Liver (tissue), 9 donors: Measurements from ENCODE around the gene B3GAT1. TPM values are rescaled to one million over a fixed set of nuclear protein-coding genes. Genes with fewer than 3 reads are reported as not detected.

Experiments used
- DNase-seq: peaks from one replicate; pipeline ENCODE4 v3.0.0-alpha.2; 2017; ENCODE audit warnings: low spot score
- H3K27ac ChIP-seq, 2 donors: one replicate each; pipeline ENCODE4 v1.7.0; 2013; ENCODE audit warnings: inconsistent platforms in 2 of 2, low read length in 2 of 2, control low read depth in 1 of 2, low read depth in 1 of 2, mild to moderate bottlenecking in 1 of 2
- H3K27me3 ChIP-seq, 4 donors: one replicate each; pipeline versions ENCODE4 v1.6.1 to v1.7.0; 2013; ENCODE audit warnings: low read length in 3 of 4, inconsistent platforms in 1 of 4, mild to moderate bottlenecking in 1 of 4, moderate library complexity in 1 of 4; ENCODE audit not compliant: control insufficient read depth in 4 of 4, insufficient read depth in 4 of 4
- H3K36me3 ChIP-seq, 4 donors: one replicate each; pipeline versions ENCODE4 v1.6.1 to v1.7.0; 2013; ENCODE audit warnings: low read length in 3 of 4, mild to moderate bottlenecking in 3 of 4, low read depth in 1 of 4, moderate library complexity in 1 of 4; ENCODE audit not compliant: control insufficient read depth in 4 of 4, insufficient read depth in 3 of 4
- H3K4me1 ChIP-seq, 4 donors: one replicate each; pipeline versions ENCODE4 v1.6.1 to v1.7.0; 2013; ENCODE audit warnings: low read length in 3 of 4, mild to moderate bottlenecking in 3 of 4, moderate library complexity in 1 of 4; ENCODE audit not compliant: control insufficient read depth in 4 of 4, insufficient read depth in 4 of 4
- H3K4me3 ChIP-seq, 3 donors: one replicate each; pipeline versions ENCODE4 v1.6.1 to v1.7.0; 2013; ENCODE audit warnings: low read length in 3 of 3, control low read depth in 1 of 3, low read depth in 1 of 3, mild to moderate bottlenecking in 1 of 3
- H3K9ac ChIP-seq, 2 donors: one replicate each; pipeline ENCODE4 v1.7.0; 2013; ENCODE audit warnings: low read length in 2 of 2, mild to moderate bottlenecking in 2 of 2, moderate library complexity in 2 of 2, control low read depth in 1 of 2, low read depth in 1 of 2
- H3K9me3 ChIP-seq, 4 donors: one replicate each; pipeline versions ENCODE4 v1.6.1 to v1.7.0; 2013; ENCODE audit warnings: low read length in 3 of 4; ENCODE audit not compliant: control insufficient read depth in 4 of 4
- EGR1 ChIP-seq, 2 donors: IDR thresholded peaks; 2 replicates each; pipeline ENCODE4 v1.6.1; 2016 to 2018; ENCODE audit warnings: antibody characterized with exemption in 2 of 2, low read depth in 2 of 2
- FOXA2 ChIP-seq: IDR thresholded peaks from 2 replicates; pipeline ENCODE4 v1.6.1; 2016; ENCODE audit warnings: antibody characterized with exemption
- GABPA ChIP-seq, 2 donors: IDR thresholded peaks in 1 of 2; conservative IDR thresholded peaks in 1 of 2; 2 replicates each; pipeline ENCODE4 v1.6.1; 2016; ENCODE audit warnings: antibody characterized with exemption in 2 of 2, mild to moderate bottlenecking in 1 of 2, moderate library complexity in 1 of 2
- HNF4A ChIP-seq, 2 donors: conservative IDR thresholded peaks; 2 replicates each; pipeline ENCODE4 v1.6.1; 2016; ENCODE audit warnings: antibody characterized with exemption in 2 of 2, mild to moderate bottlenecking in 2 of 2
- HNF4G ChIP-seq: IDR thresholded peaks from 2 replicates; pipeline ENCODE4 v1.6.1; 2016; ENCODE audit warnings: antibody characterized with exemption
- RAD21 ChIP-seq, 2 donors: IDR thresholded peaks; 2 replicates each; pipeline ENCODE4 v1.6.1; 2016; ENCODE audit warnings: antibody characterized with exemption in 2 of 2, mild to moderate bottlenecking in 2 of 2
- RXRA ChIP-seq, 2 donors: IDR thresholded peaks; 2 replicates each; pipeline ENCODE4 v1.6.1; 2017 to 2018; ENCODE audit warnings: antibody characterized with exemption in 2 of 2, mild to moderate bottlenecking in 1 of 2
- TAF1 ChIP-seq: conservative IDR thresholded peaks from 2 replicates; pipeline ENCODE4 v1.6.1; 2016; ENCODE audit warnings: antibody characterized with exemption, mild to moderate bottlenecking
- WGBS: extraction: QIAGEN DNeasy Blood & Tissue Kit; methylation state at CpG from one replicate; pipeline ENCODE4 v1.1.7; 2013; 5-methylcytosine and 5-hydroxymethylcytosine counted together
- polyA plus RNA-seq, 2 donors: library from polyadenylated mRNA; stranded (reverse) in 1 of 2; unstranded in 1 of 2; fragments of 200-250 nt in 1 of 2; fragments of >200 nt in 1 of 2; fragmentation: Nextera tagmentation in 1 of 2; extraction: Ambion mirVana in 1 of 2; gene quantifications; one replicate each; pipeline versions ENCODE4 v1.2.1 to v1.2.3, GENCODE V29; 2013 to 2015
- total RNA-seq, 2 donors: library from RNA; depleted of rRNA; stranded (reverse); fragments of >200 nt; gene quantifications; one replicate each; pipeline ENCODE4 v1.2.3, GENCODE V29; 2014
- TF ChIP-seq, protein P1 (sequence below): IDR thresholded peaks from 2 replicates; pipeline ENCODE4 v1.6.1; 2016; ENCODE audit warnings: antibody characterized with exemption
- TF ChIP-seq, protein P2 (sequence below): fragments of 150-350 bp; IDR thresholded peaks from 2 replicates; pipeline ENCODE4 v1.5.1; 2017; ENCODE audit warnings: improper control_type of control experiment, low read depth, low read length; ENCODE audit not compliant: missing input control
- TF ChIP-seq, protein P3 (sequence below): IDR thresholded peaks from 2 replicates; pipeline ENCODE4 v1.6.1; 2016; ENCODE audit warnings: antibody characterized with exemption
- donor health status: healthy.
- donor health status: healthy.
- donor health status: healthy.
- donor health status: healthy.
- donor health status: healthy.

Gene B3GAT1
- total and polyA plus RNA-seq, 4 donors = 0.13 to 6.6 (median 0.25) TPM; not detected in 1

DNA sequence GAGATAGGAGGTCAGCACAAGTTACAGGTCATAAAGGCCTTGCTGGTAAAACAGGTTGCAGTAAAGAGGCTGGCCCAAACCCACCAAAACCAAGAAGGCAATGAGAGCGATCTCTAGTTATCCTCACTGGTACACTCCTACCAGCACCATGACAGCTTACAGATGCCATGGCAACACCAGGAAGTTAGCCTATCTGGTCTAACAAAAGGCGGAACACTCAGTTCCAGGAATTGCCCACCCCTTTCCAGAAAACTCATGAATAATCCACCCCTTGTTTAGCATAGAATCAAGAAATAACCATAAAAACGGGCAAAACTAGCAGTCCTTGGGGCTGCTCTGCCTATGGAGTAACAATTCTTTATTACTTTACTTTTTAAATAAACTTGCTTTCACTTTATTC lies 43.5 kb upstream of the B3GAT1 start:
- Histone ChIP-seq H3K4me3 (no peak overlapping the region), H3K36me3 (no peaks in the 10 kb centered on the region), H3K9me3 (peaks cover 3 to 7% (median 6%) of the 10 kb centered on the region in 4 donors), H3K27me3 (no peaks in the 10 kb centered on the region), H3K9ac (no peak overlapping the region), H3K4me1 (no peaks in the 10 kb centered on the region), H3K27ac (no peak overlapping the region)
- DNase-seq = no peak
- TF ChIP-seq, protein P1, sequence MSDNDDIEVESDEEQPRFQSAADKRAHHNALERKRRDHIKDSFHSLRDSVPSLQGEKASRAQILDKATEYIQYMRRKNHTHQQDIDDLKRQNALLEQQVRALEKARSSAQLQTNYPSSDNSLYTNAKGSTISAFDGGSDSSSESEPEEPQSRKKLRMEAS = no peak
- TF ChIP-seq TAF1 = no peak
- TF ChIP-seq HNF4A (conservative IDR thresholded peaks at IDR 0.05) = no peak
- no peak for TF ChIP-seq RXRA (IDR thresholded peaks at IDR 0.05)
- TF ChIP-seq, protein P2, sequence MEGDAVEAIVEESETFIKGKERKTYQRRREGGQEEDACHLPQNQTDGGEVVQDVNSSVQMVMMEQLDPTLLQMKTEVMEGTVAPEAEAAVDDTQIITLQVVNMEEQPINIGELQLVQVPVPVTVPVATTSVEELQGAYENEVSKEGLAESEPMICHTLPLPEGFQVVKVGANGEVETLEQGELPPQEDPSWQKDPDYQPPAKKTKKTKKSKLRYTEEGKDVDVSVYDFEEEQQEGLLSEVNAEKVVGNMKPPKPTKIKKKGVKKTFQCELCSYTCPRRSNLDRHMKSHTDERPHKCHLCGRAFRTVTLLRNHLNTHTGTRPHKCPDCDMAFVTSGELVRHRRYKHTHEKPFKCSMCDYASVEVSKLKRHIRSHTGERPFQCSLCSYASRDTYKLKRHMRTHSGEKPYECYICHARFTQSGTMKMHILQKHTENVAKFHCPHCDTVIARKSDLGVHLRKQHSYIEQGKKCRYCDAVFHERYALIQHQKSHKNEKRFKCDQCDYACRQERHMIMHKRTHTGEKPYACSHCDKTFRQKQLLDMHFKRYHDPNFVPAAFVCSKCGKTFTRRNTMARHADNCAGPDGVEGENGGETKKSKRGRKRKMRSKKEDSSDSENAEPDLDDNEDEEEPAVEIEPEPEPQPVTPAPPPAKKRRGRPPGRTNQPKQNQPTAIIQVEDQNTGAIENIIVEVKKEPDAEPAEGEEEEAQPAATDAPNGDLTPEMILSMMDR = no peak
- TF ChIP-seq FOXA2 = no peak
- WGBS = 84% methylated on average over 3 of the region's 3 CpGs

DNA sequence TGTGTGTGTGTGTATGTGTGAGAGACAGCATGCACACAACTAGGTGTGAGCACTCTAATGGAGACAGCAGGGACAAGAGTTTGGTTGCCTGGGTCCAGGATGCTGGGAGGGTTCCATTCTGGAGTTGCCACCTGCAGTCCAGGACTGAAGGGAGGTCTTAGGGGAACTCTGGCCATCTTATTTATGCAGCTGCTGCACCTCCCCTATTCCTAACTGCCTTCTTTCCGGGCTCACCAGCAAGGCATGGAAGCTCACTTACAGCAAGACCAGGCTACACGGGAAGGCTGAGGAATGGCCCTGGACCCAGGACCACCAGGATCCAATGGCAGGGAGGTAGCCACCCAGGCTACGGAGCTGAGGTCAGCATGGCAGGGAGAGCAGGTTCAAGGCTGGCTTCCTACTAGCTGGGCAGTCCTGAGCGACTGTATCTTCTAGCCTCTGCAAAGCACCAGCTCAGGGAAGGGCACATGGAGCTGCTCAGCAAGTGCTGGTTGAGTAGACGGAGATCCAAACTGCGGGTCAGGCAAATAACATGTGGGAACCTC lies 42.2 kb upstream of the B3GAT1 start:
- Histone ChIP-seq H3K4me1 (no peaks in the 10 kb centered on the region), H3K36me3 (no peaks in the 10 kb centered on the region), H3K4me3 (no peak overlapping the region), H3K9ac (no peak overlapping the region), H3K27me3 (no peaks in the 10 kb centered on the region), H3K27ac (no peak overlapping the region), H3K9me3 (peaks cover 3 to 7% (median 6%) of the 10 kb centered on the region in 4 donors)
- WGBS = 90% methylated on average over 6 of the region's 6 CpGs
- no peak for TF ChIP-seq GABPA (IDR thresholded peaks at IDR 0.05 in 1 of 2, conservative IDR thresholded peaks at IDR 0.05 in 1 of 2)
- TF ChIP-seq EGR1 (IDR thresholded peaks at IDR 0.05; ENCODE audit: low read depth in 2 of 2) = no peak
- TF ChIP-seq TAF1 = no peak
- TF ChIP-seq, protein P3, sequence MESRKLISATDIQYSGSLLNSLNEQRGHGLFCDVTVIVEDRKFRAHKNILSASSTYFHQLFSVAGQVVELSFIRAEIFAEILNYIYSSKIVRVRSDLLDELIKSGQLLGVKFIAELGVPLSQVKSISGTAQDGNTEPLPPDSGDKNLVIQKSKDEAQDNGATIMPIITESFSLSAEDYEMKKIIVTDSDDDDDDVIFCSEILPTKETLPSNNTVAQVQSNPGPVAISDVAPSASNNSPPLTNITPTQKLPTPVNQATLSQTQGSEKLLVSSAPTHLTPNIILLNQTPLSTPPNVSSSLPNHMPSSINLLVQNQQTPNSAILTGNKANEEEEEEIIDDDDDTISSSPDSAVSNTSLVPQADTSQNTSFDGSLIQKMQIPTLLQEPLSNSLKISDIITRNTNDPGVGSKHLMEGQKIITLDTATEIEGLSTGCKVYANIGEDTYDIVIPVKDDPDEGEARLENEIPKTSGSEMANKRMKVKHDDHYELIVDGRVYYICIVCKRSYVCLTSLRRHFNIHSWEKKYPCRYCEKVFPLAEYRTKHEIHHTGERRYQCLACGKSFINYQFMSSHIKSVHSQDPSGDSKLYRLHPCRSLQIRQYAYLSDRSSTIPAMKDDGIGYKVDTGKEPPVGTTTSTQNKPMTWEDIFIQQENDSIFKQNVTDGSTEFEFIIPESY = no peak
- TF ChIP-seq, protein P1 = no peak
- TF ChIP-seq HNF4G = no peak
- TF ChIP-seq HNF4A (conservative IDR thresholded peaks at IDR 0.05) = no peak
- TF ChIP-seq RAD21 (IDR thresholded peaks at IDR 0.05) = no peak
- TF ChIP-seq, protein P2 = no peak
- DNase-seq = no peak
